HL-60 (cell line): ENCODE data around the gene LAMC1.

Experiments used
- CTCF ChIP-seq: IDR thresholded peaks from one replicate; pipeline ENCODE4 v1.5.1; 2011; ENCODE audit warnings: low read length, control low read depth, inconsistent platforms; ENCODE audit not compliant: insufficient read depth
- POLR2AphosphoS5 ChIP-seq: IDR thresholded peaks from 2 replicates; pipeline ENCODE4 v1.6.1; 2012; ENCODE audit warnings: low read depth

DNA sequence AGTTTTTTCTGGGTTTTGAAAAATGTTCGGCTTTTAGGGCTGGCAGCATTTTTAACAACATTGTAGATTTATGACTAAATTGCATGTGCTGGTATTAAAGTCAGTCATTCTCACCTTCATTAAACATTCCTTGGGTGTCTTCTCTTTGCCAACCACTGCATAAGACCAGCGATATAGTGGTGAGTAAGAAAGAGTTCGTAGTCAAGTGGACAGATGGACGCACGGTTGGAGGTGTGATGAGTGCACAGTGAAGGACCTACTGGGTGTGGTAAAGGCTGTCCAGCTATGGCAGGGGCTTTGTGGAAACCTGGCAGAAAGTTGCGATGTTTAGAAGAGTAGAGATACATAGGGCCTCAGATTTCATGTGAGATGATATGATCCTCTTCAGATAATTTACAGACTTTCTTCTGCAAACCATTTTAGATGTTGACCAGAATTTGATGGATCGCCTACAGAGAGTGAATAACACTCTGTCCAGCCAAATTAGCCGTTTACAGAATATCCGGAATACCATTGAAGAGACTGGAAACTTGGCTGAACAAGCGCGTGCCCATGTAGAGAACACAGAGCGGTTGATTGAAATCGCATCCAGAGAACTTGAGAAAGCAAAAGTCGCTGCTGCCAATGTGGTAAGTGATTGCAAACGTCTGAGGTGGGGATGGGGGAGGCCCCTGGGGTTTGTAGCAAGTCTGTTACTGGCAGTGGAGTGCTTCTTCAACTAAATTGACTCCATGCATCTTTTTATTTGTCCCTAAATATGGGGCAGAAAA, 106.9 kb downstream of the LAMC1 start:
- TF ChIP-seq CTCF (no peak), POLR2AphosphoS5 (no peak)
